CD4-positive, alpha-beta T cell treated with Interleukin-10 for 1 hour (primary cell): ENCODE results near the gene PPM1L.
"Not testable (repeated sequence)": the region's sequence is repeated elsewhere in the genome, so short reads cannot be mapped to it uniquely, and the experiment has no call there.

Source experiments
- DNase-seq: peaks from one replicate; pipeline ENCODE4 v3.0.0-alpha.2; 2020

PPM1L gene

DNA sequence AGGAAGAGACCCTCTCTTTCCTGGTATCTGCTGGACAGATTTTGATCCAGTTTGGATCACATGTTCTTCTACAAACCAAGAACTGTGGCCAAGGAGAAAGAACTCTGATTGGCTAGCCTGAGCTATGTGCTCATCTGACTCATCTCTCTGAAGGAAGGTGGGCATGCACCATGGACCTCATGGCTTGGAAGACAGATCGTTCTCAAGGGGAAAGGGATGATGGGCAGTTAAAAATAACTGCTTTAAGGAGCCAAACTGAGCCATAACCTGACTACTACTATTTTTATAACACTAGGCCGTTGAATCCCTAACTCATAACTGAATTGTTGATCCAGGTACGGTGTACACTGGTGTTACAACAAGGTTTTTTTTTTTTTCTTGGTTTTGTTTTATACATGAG lies 236.7 kb downstream of the PPM1L start:
- DNase-seq: no peak

- DNase-seq: no peak
Observed at GRCh38 chr3:160996811-160997210, 240.8 kb downstream of the PPM1L start.

DNA sequence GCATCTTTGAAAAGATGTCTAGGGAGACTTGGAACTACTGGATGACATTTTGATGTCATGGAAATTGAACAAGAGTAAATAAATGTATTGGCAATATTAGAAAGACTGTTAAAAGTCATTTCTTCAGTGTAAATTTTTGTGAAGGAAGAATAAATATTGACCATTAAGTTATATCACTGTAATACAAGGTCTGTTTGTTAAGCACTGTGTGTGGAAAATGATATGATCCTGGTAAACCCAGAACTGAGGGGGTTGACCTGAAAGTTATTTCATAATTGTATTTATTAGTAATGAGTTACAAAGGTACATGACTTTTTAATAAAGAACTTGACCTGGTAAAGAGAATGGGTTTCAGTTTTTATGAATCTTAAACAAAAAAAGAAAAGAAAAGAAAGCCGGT lies 242.6 kb downstream of the PPM1L start:
- DNase-seq: no peak

DNA sequence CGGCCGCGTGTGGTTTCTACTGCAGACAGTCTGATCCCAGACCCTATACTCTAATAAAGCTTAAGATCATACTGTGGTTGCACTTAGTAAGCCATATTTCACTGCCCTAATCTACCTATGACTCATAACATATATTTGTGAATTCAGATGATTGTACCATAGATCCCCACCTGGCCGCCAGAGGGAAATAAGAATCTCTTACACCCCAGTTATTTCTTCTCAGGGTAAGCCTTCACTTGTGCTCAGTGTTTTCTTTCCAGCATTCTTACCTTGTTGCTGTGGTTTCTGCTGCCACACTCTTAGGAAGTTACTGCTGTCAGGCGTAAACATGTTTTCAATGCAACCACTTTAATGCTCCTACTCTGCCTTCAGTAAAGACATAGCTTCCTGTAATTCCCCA lies 243.2 kb downstream of the PPM1L start:
- DNase-seq: no peak

DNA sequence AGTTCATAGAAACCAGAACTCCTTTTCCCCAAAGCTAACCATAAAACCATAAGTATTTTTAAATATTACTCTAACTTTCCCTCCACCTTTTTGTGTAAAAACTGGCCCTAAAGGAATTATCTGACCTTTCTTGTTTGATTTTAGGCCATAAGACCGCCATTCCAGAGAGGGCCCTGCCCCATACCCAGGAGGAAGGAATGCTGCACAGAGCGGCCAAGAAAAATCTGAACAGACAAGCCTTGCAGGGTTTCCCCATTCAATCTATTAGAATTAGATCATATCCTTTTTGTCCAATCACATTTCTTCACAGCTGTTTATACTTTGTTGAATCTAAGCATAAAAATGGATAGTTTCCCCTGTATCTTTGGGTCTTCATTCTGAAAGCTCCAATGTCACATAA lies 252.1 kb downstream of the PPM1L start:
- no peak for DNase-seq

GRCh38 chr3:161010151-161010550 lies 254.1 kb downstream of the PPM1L start:
- DNase-seq: not testable (repeated sequence)

GRCh38 chr3:161014843-161015749 lies 259.1 kb downstream of the PPM1L start:
- no peak for DNase-seq

DNA sequence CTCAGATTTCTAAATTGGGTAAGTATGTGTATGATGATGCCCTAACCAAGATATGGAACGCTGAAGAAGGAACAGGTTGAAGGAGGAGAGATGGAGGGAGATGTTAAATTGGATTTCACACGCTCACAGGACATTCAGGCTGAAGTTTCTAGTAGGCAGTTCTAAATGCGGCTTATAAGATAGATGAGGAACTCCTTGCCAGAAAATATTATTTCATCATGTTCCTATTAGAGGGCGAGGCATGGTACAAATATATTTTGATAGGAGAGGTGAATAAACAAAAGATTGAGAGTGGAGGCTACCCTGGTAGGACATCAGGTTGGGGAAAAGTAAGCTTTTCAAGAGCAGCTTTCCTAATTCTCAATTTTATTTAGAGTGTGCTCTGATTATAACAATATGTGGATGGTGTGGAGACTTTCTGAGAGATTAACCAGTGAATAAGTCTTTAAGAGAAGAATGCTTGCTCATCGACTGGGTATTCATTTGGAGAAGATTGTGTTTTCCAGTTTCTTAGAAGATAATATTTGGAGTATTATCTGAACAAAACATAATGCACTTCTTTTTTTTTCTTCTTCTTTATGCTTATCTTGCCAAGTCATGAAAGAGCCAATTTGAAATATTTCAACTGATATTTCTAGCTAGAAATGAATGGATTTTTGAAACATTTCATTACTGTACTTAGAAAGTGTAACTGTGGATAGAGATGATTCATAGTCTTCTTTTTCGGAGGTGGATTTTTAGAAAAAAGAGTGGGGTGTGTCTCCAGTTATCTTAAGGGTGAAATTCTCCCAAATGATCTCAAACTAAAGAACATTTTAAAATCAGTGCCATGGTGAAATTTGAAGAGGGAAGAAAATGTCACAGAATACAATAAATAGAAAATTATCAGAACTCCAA lies 260.6 kb downstream of the PPM1L start:
- DNase-seq: no peak

DNA sequence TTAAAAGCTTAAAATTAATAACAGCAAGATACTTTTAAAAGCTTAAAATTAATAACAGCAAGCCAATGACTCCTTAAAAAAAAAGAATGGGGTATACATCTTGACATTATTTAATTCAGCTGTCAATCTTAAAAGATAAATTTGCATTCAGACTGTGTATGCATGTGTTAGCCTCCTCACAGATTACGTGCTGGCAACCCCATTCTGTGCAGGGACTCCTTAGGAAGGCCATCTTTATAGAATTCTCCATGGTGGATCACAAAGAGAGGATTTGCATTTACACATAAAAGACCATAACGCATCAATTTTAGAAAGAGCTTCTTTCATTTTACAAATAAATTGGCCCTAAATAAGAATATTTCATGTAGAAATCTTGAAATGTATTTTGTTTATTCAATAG lies 261.9 kb downstream of the PPM1L start:
- no peak for DNase-seq

GRCh38 chr3:161020256-161020655 lies 264.2 kb downstream of the PPM1L start:
- no peak for DNase-seq

DNA sequence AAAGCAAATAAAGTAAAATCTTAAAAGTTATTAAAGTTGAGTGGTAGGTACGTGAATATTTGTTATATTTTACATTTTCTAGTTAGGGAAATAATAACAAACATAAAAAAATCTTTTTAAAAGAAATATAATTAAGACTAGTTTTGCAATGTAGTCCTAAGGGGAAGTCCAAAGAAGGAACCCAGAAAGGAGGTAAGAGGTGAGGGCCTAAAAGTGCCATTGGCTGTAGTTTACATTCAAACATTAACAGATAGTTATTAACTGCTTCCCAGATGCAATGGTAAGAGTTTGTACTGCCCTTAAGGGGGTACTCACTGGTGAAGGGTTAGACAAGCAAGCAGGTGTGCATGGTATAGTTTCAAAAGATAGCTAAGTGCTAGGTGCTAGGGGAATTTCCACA lies 269.9 kb downstream of the PPM1L start:
- no peak for DNase-seq

DNA sequence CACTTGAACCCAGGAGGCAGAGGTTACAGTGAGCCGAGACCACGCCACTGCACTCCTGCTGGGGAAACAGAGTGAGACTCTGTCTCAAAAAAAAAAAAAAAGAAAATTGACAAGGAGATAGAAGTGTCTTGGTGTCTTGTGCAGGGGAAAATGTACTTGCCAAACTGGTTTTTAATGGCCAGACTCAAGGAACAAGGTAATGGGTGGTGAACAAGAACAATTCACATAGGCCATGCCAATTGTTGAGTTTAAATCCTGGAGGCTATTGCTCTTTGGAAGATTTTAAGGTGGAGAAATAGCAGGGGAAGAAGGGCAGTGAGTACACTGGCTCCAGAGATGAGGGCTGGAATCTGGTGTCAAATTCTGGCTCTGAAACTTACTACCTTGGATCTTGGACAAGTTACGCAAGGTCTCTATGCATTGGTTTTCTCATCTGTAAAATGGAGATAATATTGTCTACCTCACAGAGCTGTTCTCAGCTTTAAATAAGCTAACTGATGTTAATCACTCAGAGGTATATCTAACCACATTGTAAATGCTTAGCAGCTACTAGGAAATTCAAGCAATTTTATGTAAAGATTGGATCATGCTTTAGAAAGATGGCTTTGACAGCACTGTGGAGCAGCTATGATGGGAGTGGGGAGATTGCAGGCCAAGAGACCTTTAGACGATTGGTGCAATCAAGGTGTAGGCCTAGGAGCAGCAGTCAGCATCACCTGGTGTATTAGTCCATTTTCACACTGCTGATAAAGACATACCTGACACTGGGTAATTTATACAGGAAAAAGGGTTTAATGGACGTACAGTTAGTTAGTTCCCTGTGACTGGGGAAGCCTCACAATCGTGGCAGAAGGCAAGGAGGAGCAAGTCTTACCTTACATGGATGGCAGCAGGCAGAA lies 270.8 kb downstream of the PPM1L start:
- no peak for DNase-seq

GRCh38 chr3:161028555-161029153 lies 272.6 kb downstream of the PPM1L start:
- DNase-seq: no peak

- no peak for DNase-seq
Observed at GRCh38 chr3:161031134-161031533, 275.1 kb downstream of the PPM1L start.

DNA sequence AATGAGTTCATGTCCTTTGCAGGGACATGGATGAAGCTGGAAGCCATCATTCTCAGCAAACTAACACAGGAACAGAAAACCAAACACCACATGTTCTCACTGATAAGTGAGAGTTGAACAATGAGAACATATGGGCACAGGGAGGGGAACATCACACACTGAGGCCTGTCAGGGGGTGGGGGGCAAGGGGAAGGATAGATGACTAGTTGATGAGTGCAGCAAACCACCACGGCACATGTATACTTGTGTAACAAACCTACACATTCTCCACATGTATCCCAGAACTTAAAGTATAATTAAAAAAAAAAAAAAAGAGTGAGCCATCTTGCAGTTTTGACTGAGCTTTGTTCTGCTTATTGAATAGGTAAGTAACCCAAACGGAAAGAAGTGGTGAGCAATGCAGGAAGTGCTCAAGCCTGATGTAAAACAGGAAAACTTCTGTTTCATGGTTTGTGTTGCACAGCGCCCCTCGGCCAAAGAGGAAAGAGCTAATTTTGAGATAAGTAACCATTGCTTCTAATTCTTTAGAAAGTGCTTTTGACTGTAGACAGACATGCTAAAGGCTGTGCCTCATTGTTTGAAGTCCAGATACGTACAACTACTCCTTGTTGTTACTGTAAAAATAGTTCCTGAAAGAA lies 279.0 kb downstream of the PPM1L start:
- not testable (repeated sequence) for DNase-seq

DNA sequence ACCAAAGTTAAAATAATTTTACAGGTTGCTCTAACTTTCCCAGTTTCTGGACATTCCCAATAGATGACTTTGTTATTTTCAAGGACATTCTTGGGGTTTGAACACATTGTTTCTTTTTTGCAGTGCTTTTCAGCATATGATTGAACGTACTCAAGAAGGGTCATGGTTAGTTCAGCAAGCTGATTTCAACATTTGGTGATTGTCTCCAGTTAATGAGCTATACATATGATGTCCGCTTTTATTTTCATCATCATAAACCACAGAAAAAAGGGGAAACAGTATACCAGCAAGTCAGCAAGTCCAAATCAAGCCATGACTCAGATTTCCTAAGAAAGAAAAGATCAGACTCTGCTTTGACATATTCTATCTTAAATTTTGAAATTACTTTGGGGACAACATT lies 279.7 kb downstream of the PPM1L start:
- no peak for DNase-seq

GRCh38 chr3:161038725-161039124 lies 282.7 kb downstream of the PPM1L start:
- no peak for DNase-seq

DNA sequence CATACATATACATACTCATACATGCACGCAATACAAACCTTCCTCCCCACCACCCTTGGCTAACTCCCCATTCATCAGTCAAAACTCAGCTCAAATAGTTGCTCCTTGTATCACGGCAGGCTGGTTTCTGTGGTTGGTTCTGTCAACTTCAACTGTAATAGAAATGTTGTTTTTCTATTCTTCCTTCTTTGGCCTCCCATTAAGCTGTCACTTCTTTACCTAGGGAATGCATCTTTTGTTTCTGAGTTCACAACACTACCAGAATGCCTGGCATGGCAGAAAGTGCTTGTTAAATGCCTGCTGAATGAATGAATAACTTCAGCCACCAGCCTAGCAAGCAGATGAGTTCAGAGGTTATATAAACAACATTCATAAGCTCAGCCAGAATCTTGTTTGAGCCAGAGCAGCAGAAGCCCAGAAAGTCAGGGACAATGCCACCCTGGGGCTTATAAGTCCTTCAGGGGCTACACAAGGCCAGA lies 286.0 kb downstream of the PPM1L start:
- DNase-seq: no peak

- DNase-seq: no peak
Observed at GRCh38 chr3:161043336-161044035, 287.5 kb downstream of the PPM1L start.

- no peak for DNase-seq
Observed at GRCh38 chr3:161049683-161050248, 293.7 kb downstream of the PPM1L start.

GRCh38 chr3:161050935-161051334 lies 294.9 kb downstream of the PPM1L start:
- DNase-seq: no peak
